ENCODE results near the gene FOXC1. TPM values are rescaled to one million over a fixed set of nuclear protein-coding genes. Genes with fewer than 3 reads are reported as not detected.

The FOXC1 gene
- not detected in 2 replicates for total RNA-seq (2014; rRNA removed; shearing (Covaris generic); ENCODE audit: low replicate concordance)

GRCh38 chr6:1609648-1610496 lies at the start of gene FOXC1:
Gene FOXC1 (plus strand): TSS chr6:1609915. CDS start chr6:1610446, 531 bp downstream.
- Histone ChIP-seq H3K4me3 (ENCODE audit: low read length) (no peak within 1 kb of the TSS), H3K79me2 (ENCODE audit: low read length) (no peaks in the 10 kb centered on the region), H3K4me2 (ENCODE audit: low read depth, low read length, poor library complexity, severe bottlenecking) (peak within 1 kb of the TSS; percentile 19), H3K36me3 (ENCODE audit: insufficient read depth, low read length) (no peaks in the 10 kb centered on the region), H4K20me1 (ENCODE audit: insufficient read depth, low read depth, low read length) (no peaks in the 10 kb centered on the region), H3K27ac (ENCODE audit: low read length) (no peak within 1 kb of the TSS), H3K27me3 (ENCODE audit: low read length) (no peaks in the 10 kb centered on the region), H3K4me1 (ENCODE audit: low read length) (peaks cover 2% of the 10 kb centered on the region; the same call in 1 of the 2 replicates), H3K9me3 (ENCODE audit: low read length) (no peaks in the 10 kb centered on the region), H3K9ac (ENCODE audit: low read length) (no peak within 1 kb of the TSS), H2AFZ (ENCODE audit: low read length) (no peak within 1 kb of the TSS), H3K9me2 (replicated peaks; ENCODE audit: insufficient read depth, low read length) (no peaks in the 10 kb centered on the region)
- DNase-seq = peak; percentile 52

GRCh38 chr6:1560281-1561058 lies 49.2 kb upstream of the FOXC1 start:
- no peak for DNase-seq
- Histone ChIP-seq H3K27me3 (ENCODE audit: low read length) (no peaks in the 10 kb centered on the region), H3K79me2 (ENCODE audit: low read length) (no peaks in the 10 kb centered on the region), H3K4me1 (ENCODE audit: low read length) (no peaks in the 10 kb centered on the region), H3K9me3 (ENCODE audit: low read length) (no peaks in the 10 kb centered on the region), H3K4me2 (ENCODE audit: low read depth, low read length, poor library complexity, severe bottlenecking) (no peak overlapping the region), H3K4me3 (ENCODE audit: low read length) (no peak overlapping the region), H2AFZ (ENCODE audit: low read length) (no peak overlapping the region), H3K36me3 (ENCODE audit: insufficient read depth, low read length) (no peaks in the 10 kb centered on the region), H3K9ac (ENCODE audit: low read length) (no peak overlapping the region), H3K9me2 (replicated peaks; ENCODE audit: insufficient read depth, low read length) (no peaks in the 10 kb centered on the region), H4K20me1 (ENCODE audit: insufficient read depth, low read depth, low read length) (no peaks in the 10 kb centered on the region), H3K27ac (ENCODE audit: low read length) (no peak overlapping the region)

GRCh38 chr6:1561355-1561754 lies 48.4 kb upstream of the FOXC1 start:
- Histone ChIP-seq H3K9ac (ENCODE audit: low read length) (no peak overlapping the region), H3K4me2 (ENCODE audit: low read depth, low read length, poor library complexity, severe bottlenecking) (no peak overlapping the region), H3K4me3 (ENCODE audit: low read length) (no peak overlapping the region), H3K9me2 (replicated peaks; ENCODE audit: insufficient read depth, low read length) (no peaks in the 10 kb centered on the region), H3K27me3 (ENCODE audit: low read length) (no peaks in the 10 kb centered on the region), H3K79me2 (ENCODE audit: low read length) (no peaks in the 10 kb centered on the region), H3K9me3 (ENCODE audit: low read length) (no peaks in the 10 kb centered on the region), H2AFZ (ENCODE audit: low read length) (no peak overlapping the region), H3K4me1 (ENCODE audit: low read length) (no peaks in the 10 kb centered on the region), H3K36me3 (ENCODE audit: insufficient read depth, low read length) (no peaks in the 10 kb centered on the region), H4K20me1 (ENCODE audit: insufficient read depth, low read depth, low read length) (no peaks in the 10 kb centered on the region), H3K27ac (ENCODE audit: low read length) (no peak overlapping the region)
- DNase-seq = no peak

- Histone ChIP-seq H3K4me1 (ENCODE audit: low read length) (no peaks in the 10 kb centered on the region), H3K27me3 (ENCODE audit: low read length) (no peaks in the 10 kb centered on the region), H3K36me3 (ENCODE audit: insufficient read depth, low read length) (no peaks in the 10 kb centered on the region), H3K4me2 (ENCODE audit: low read depth, low read length, poor library complexity, severe bottlenecking) (no peak overlapping the region), H3K4me3 (ENCODE audit: low read length) (no peak overlapping the region), H2AFZ (ENCODE audit: low read length) (no peak overlapping the region), H4K20me1 (ENCODE audit: insufficient read depth, low read depth, low read length) (no peaks in the 10 kb centered on the region), H3K9ac (ENCODE audit: low read length) (no peak overlapping the region), H3K27ac (ENCODE audit: low read length) (no peak overlapping the region), H3K9me3 (ENCODE audit: low read length) (no peaks in the 10 kb centered on the region), H3K9me2 (replicated peaks; ENCODE audit: insufficient read depth, low read length) (no peaks in the 10 kb centered on the region), H3K79me2 (ENCODE audit: low read length) (no peaks in the 10 kb centered on the region)
- no peak for DNase-seq
Measured at GRCh38 chr6:1562171-1562955, 47.4 kb upstream of the FOXC1 start.

- Histone ChIP-seq H3K4me1 (ENCODE audit: low read length) (peaks cover 9% of the 10 kb centered on the region), H3K9me2 (replicated peaks; ENCODE audit: insufficient read depth, low read length) (no peaks in the 10 kb centered on the region), H4K20me1 (ENCODE audit: insufficient read depth, low read depth, low read length) (no peaks in the 10 kb centered on the region)
Measured at GRCh38 chr6:1569377-1569776, 40.3 kb upstream of the FOXC1 start.

GRCh38 chr6:1570848-1571247 lies 38.9 kb upstream of the FOXC1 start:
- Histone ChIP-seq H3K4me2 (ENCODE audit: low read depth, low read length, poor library complexity, severe bottlenecking) (no peak overlapping the region), H3K9me2 (replicated peaks; ENCODE audit: insufficient read depth, low read length) (no peaks in the 10 kb centered on the region), H2AFZ (ENCODE audit: low read length) (no peak overlapping the region), H3K4me1 (ENCODE audit: low read length) (peaks cover 9% of the 10 kb centered on the region), H3K36me3 (ENCODE audit: insufficient read depth, low read length) (no peaks in the 10 kb centered on the region), H3K9ac (ENCODE audit: low read length) (no peak overlapping the region), H3K27me3 (ENCODE audit: low read length) (0 out of 2 replicates have a peak, but pooled peaks cover 2% of the 10 kb centered on the region), H4K20me1 (ENCODE audit: insufficient read depth, low read depth, low read length) (no peaks in the 10 kb centered on the region), H3K79me2 (ENCODE audit: low read length) (no peaks in the 10 kb centered on the region), H3K9me3 (ENCODE audit: low read length) (peaks cover 15% of the 10 kb centered on the region), H3K4me3 (ENCODE audit: low read length) (no peak overlapping the region), H3K27ac (ENCODE audit: low read length) (no peak overlapping the region)
- no peak for DNase-seq

More at GRCh38 chr6:1569377-1569776, 40.3 kb upstream of the FOXC1 start:
- H3K4me2 ChIP-seq (ENCODE audit: low read depth, low read length, poor library complexity, severe bottlenecking) = no peak overlapping the region
- peaks cover 15% of the 10 kb centered on the region for H3K9me3 ChIP-seq (ENCODE audit: low read length)
- H3K4me3 ChIP-seq (ENCODE audit: low read length) = no peak overlapping the region
- H3K9ac ChIP-seq (ENCODE audit: low read length) = no peak overlapping the region
- no peak overlapping the region for H2AFZ ChIP-seq (ENCODE audit: low read length)
- no peak for DNase-seq
- no peak overlapping the region for H3K27ac ChIP-seq (ENCODE audit: low read length)
- H3K27me3 ChIP-seq (ENCODE audit: low read length) = 0 out of 2 replicates have a peak, but pooled peaks cover 2% of the 10 kb centered on the region
- no peaks in the 10 kb centered on the region for H3K36me3 ChIP-seq (ENCODE audit: insufficient read depth, low read length)
- no peaks in the 10 kb centered on the region for H3K79me2 ChIP-seq (ENCODE audit: low read length)

GRCh38 chr6:1572892-1573291 lies 36.8 kb upstream of the FOXC1 start:
- no peaks in the 10 kb centered on the region for H4K20me1 ChIP-seq (ENCODE audit: insufficient read depth, low read depth, low read length)
- no peak overlapping the region for H3K4me2 ChIP-seq (ENCODE audit: low read depth, low read length, poor library complexity, severe bottlenecking)
- no peak for DNase-seq
- H3K79me2 ChIP-seq (ENCODE audit: low read length) = no peaks in the 10 kb centered on the region
- peaks cover 15% of the 10 kb centered on the region for H3K9me3 ChIP-seq (ENCODE audit: low read length)
- no peak overlapping the region for H3K9ac ChIP-seq (ENCODE audit: low read length)
- H3K27me3 ChIP-seq (ENCODE audit: low read length) = 0 out of 2 replicates have a peak, but pooled peaks cover 2% of the 10 kb centered on the region
- H3K27ac ChIP-seq (ENCODE audit: low read length) = no peak overlapping the region
- H3K4me3 ChIP-seq (ENCODE audit: low read length) = no peak overlapping the region
- H3K36me3 ChIP-seq (ENCODE audit: insufficient read depth, low read length) = no peaks in the 10 kb centered on the region
- H2AFZ ChIP-seq (ENCODE audit: low read length) = no peak overlapping the region
- H3K9me2 ChIP-seq (replicated peaks; ENCODE audit: insufficient read depth, low read length) = no peaks in the 10 kb centered on the region
- peaks cover 9% of the 10 kb centered on the region for H3K4me1 ChIP-seq (ENCODE audit: low read length)
